Thoracic aorta (tissue), 2 donors: Measurements from ENCODE around the gene KASH5. TPM values are rescaled to one million over a fixed set of nuclear protein-coding genes. Genes with fewer than 3 reads are reported as not detected.

Experiments
- ATAC-seq: fragments of 150-250 bp; one replicate; pipeline ENCODE4 v1.8.0; 2017; ENCODE audit warnings: low read depth; ENCODE audit not compliant: insufficient number of reproducible peaks, low FRiP score
- DNase-seq: peaks from one replicate; pipeline ENCODE4 v3.0.0-alpha.2; 2020; ENCODE audit warnings: low spot score
- H3K27ac ChIP-seq, 2 donors: fragments of 200-600 bp; sonication (generic); 1 replicate in 1 of 2; 2 replicates in 1 of 2; pipeline ENCODE4 v1.5.1; 2016; ENCODE audit warnings: mild to moderate bottlenecking in 2 of 2, moderate library complexity in 2 of 2
- H3K27me3 ChIP-seq: fragments of 200-600 bp; sonication (generic); replicated peaks from 2 replicates; pipeline ENCODE4 v1.6.0; 2016; ENCODE audit warnings: mild to moderate bottlenecking; ENCODE audit not compliant: insufficient read depth
- H3K36me3 ChIP-seq: fragments of 200-600 bp; sonication (generic); one replicate; pipeline ENCODE4 v1.5.1; 2016
- H3K4me1 ChIP-seq, 2 donors: fragments of 200-600 bp; sonication (generic); 1 replicate in 1 of 2; 2 replicates in 1 of 2; pipeline versions ENCODE4 v1.5.1 to v1.6.0; 2016; ENCODE audit warnings: low read depth in 2 of 2, mild to moderate bottlenecking in 1 of 2; ENCODE audit not compliant: control insufficient read depth in 1 of 2
- H3K4me3 ChIP-seq: fragments of 200-600 bp; sonication (generic); 2 replicates; pipeline ENCODE4 v1.5.1; 2016; ENCODE audit warnings: mild to moderate bottlenecking
- H3K9me3 ChIP-seq: fragments of 200-600 bp; sonication (generic); 2 replicates; pipeline ENCODE4 v1.5.1; 2016
- total RNA-seq, 2 donors: library from RNA; depleted of rRNA; stranded (reverse); fragments of >200 nt; gene quantifications; one replicate each; pipeline versions ENCODE4 v1.1.0 to v1.2.3, GENCODE V29; 2016
- TF ChIP-seq, protein P1 (sequence below): fragments of 200-600 bp; sonication (generic); IDR thresholded peaks from one replicate; pipeline ENCODE4 v1.5.1; 2019; ENCODE audit warnings: antibody characterized with exemption

The KASH5 gene
- total RNA-seq, 2 donors from 2014 or later, result not detected

DNA sequence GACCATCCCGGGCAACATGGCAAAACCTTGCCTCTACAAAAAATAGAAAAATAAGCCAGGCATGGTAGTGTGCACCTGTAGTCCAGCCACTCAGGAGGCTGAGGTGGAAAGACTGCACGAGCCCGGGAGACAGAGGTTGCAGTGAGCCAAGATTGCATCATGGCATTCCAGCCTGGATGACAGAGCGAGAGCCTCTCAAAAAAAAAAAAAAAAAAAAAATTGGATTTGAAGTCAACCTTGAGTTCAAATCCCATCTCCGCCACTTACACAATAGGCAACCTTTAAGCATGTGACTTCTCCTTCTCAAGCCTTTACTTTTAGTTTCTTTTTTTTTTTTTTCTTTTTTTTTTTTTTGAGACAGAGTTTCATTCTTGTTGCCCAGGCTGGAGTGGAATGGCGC, 12.0 kb downstream of the KASH5 start:
- no peaks in the 10 kb centered on the region for H3K36me3 ChIP-seq
- TF ChIP-seq, protein P1, sequence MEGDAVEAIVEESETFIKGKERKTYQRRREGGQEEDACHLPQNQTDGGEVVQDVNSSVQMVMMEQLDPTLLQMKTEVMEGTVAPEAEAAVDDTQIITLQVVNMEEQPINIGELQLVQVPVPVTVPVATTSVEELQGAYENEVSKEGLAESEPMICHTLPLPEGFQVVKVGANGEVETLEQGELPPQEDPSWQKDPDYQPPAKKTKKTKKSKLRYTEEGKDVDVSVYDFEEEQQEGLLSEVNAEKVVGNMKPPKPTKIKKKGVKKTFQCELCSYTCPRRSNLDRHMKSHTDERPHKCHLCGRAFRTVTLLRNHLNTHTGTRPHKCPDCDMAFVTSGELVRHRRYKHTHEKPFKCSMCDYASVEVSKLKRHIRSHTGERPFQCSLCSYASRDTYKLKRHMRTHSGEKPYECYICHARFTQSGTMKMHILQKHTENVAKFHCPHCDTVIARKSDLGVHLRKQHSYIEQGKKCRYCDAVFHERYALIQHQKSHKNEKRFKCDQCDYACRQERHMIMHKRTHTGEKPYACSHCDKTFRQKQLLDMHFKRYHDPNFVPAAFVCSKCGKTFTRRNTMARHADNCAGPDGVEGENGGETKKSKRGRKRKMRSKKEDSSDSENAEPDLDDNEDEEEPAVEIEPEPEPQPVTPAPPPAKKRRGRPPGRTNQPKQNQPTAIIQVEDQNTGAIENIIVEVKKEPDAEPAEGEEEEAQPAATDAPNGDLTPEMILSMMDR, result no peak

DNA sequence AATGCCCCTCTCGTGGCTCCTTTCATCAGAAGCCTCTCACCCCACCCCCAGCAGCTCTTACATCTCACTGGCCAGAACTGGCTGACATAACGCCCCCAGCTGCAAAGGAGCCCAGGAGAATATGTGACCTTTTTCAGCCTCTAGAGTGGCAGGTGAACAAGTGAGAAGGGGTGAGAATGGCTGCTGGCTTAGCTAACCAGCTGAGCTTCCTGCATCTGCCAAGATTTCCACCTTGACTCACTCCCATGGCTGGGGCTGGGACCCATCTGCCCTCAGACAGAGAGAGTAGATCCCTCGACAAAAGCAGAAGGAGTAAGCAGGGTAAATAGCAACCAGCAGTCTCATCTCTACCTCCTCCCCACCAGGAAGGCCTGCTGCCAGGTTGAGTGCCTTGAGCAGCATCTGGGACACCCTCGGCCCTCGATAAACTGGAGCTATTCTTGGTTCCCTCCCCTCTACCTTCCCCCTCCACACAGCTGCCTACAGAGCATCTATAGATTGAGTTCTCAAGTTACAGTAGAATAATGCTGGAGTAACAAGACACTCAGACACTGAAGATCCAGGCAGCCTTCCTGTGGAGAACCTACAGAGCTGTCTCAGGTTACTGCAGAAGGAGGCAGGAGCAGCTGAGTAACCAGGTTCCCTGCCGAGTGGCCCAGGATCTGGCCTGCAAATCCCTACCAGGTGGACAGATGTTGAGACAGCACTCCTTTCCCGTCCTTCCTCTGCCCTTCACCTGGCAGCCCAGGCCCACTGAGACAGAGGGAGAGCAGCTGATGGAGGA, 15.5 kb downstream of the KASH5 start:
- DNase-seq (no peak), ATAC-seq (no peak)
- H3K27me3 ChIP-seq, result no peaks in the 10 kb centered on the region
- no peak overlapping the region for H3K4me3 ChIP-seq
- no peaks in the 10 kb centered on the region for H3K4me1 ChIP-seq
- no peak overlapping the region for H3K27ac ChIP-seq
- TF ChIP-seq, protein P1, result no peak
- no peaks in the 10 kb centered on the region for H3K36me3 ChIP-seq
- no peaks in the 10 kb centered on the region for H3K9me3 ChIP-seq

More for the DNA sequence above, 12.0 kb downstream of the KASH5 start:
- Histone ChIP-seq H3K4me3 (no peak overlapping the region), H3K4me1 (no peaks in the 10 kb centered on the region), H3K27me3 (no peaks in the 10 kb centered on the region), H3K9me3 (no peaks in the 10 kb centered on the region), H3K27ac (no peak overlapping the region)
- DNase-seq, result no peak
- ATAC-seq, result no peak

DNA sequence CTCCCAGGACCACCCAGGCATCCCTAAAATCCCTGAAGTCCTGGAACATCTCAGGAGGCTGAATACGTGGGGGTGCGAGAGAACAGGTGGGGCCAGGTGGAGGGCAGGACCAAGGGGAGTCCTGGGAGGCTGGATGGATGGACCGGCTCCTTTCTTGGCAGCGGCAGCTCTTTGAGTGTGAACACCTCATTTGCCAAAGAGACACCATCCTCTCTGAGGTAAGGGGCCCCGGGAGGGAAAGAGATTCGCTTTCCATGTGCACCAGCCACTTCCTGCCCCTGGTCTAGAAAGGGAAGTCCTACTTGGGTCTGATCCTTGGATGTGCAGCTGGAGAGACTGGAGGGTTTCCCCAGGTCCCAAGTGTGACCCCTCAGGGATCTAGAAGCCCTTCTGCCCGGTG, 19.0 kb downstream of the KASH5 start:
- H3K9me3 ChIP-seq, result no peaks in the 10 kb centered on the region
- DNase-seq (no peak), ATAC-seq (no peak)
- H3K27ac ChIP-seq, result no peak overlapping the region
- H3K4me1 ChIP-seq, result no peaks in the 10 kb centered on the region
- H3K36me3 ChIP-seq, result no peaks in the 10 kb centered on the region
- H3K27me3 ChIP-seq, result no peaks in the 10 kb centered on the region
- H3K4me3 ChIP-seq, result no peak overlapping the region
- TF ChIP-seq, protein P1, result no peak

DNA sequence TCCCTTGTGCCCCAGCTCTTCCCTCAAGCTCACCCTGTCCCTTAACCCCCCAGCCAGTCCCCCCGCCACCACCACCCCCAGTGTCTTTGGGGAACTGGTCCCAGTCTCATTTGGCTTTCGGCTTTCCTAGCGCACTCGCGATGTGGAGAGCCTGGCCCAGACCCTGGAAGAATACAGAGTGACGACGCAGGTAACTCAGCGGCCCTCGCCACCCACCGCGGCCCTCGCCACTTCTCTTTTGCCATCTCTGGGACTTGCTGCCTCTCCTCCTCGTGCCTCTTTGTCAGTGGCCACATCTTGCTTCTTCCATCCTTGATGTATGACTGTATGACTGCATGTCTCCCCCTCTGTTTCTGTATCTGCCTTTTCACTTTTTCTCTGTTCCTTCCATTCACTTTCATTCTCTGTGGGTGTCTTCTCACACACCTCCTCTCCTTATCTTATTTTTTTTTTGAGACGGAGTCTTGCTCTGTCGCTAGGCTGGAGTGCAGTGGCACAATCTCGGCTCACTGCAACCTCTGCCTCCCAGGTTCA, 19.5 kb downstream of the KASH5 start:
- H3K27ac ChIP-seq, result no peak overlapping the region
- H3K27me3 ChIP-seq, result no peaks in the 10 kb centered on the region
- H3K4me1 ChIP-seq, result no peaks in the 10 kb centered on the region
- DNase-seq (no peak), ATAC-seq (no peak)
- H3K36me3 ChIP-seq, result no peaks in the 10 kb centered on the region
- TF ChIP-seq, protein P1, result no peak
- no peak overlapping the region for H3K4me3 ChIP-seq
- no peaks in the 10 kb centered on the region for H3K9me3 ChIP-seq

DNA sequence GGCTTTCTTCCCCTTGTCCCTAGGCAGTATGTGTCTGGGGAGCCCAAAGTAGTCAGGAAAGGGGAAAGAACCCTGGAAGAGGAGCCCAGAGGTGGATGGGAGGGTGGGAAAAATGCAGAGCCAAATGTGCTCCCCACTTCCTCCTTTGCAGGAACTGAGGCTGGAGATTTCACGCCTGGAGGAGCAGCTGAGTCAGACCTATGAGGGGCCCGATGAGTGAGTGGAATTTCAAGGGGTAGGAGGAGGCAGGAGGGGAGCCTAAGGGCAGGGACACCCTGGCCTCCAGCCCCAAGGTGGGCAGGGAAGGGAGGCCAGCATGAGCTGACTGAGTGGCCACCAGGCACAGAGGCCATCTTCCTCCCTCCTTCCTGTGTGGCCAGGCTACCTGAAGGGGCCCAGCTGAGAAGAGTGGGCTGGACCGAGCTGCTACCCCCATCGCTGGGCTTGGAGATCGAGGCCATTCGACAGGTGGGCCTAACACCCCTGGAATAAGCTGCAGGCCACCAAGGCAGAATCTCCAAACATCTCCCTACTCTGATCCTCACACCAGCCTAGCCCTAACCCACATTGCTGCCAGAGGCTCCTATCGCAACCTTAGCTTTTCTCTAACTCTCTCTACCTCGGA, 20.9 kb downstream of the KASH5 start:
- Histone ChIP-seq H3K4me3 (no peak overlapping the region), H3K9me3 (no peaks in the 10 kb centered on the region), H3K4me1 (no peaks in the 10 kb centered on the region), H3K27me3 (no peaks in the 10 kb centered on the region), H3K27ac (no peak overlapping the region), H3K36me3 (no peaks in the 10 kb centered on the region)
- ATAC-seq (no peak), DNase-seq (no peak)
- TF ChIP-seq, protein P1, result no peak
